Measurements from ENCODE around the gene IGFL1. TPM values are rescaled to one million over a fixed set of nuclear protein-coding genes. Genes with fewer than 3 reads are reported as not detected.
"Not testable (repeated sequence)": the region's sequence is repeated elsewhere in the genome, so short reads cannot be mapped to it uniquely, and the experiment has no call there.

IGFL1 gene
- total RNA-seq: not detected

DNA sequence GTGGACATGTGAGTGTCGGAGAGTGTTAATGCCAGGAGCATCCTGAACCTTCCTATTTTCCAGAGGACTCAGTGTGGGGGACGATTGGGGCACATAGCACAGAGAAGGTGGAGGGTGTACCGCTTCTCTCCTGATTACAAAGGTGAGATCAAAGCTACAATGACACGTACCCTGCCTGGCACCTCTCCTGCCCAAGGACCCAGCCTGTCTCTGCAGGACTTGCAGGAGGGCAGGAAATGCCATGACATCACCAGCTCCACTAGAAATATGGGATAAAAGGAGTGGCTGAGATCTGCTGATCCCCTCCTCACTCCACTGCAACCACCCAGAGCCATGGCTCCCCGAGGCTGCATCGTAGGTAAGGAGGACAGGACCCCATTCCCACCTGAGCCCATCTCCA lies at the start of gene IGFL1:
Gene IGFL1, plus strand, starts transcription at position 301 of the 400 bp plus-strand sequence. Its CDS starts 33 bp downstream, at position 334.
- no peak within 1 kb of the TSS for H3K27ac Mint-ChIP-seq
- CTCF ChIA-PET: interaction anchor here (0.7 kb wide), 1 partner anchor 52 kb away, joined by 3 read pairs; no protein-coding TSS in a partner anchor
- H3K36me3 Mint-ChIP-seq (ENCODE audit: low read depth): no peaks in the 10 kb centered on the region
- H3K4me3 Mint-ChIP-seq: no peak within 1 kb of the TSS
- intact Hi-C loops (cut with micrococcal nuclease): no loop called here
- H3K27me3 Mint-ChIP-seq (ENCODE audit: low read depth): peaks cover 14% of the 10 kb centered on the region
- no peaks in the 10 kb centered on the region for H3K4me1 Mint-ChIP-seq (ENCODE audit: low read depth)
- no peak for DNase-seq
- no peaks in the 10 kb centered on the region for H3K9me3 Mint-ChIP-seq

GRCh38 chr19:46180701-46181387 lies 48.7 kb upstream of the IGFL1 start:
- Mint-ChIP-seq H3K4me1 (ENCODE audit: low read depth) (peaks cover 40% of the 10 kb centered on the region), H3K9me3 (no peaks in the 10 kb centered on the region), H3K27ac (peak overlapping the region; percentile 79), H3K4me3 (no peak overlapping the region), H3K36me3 (ENCODE audit: low read depth) (no peaks in the 10 kb centered on the region), H3K27me3 (ENCODE audit: low read depth) (peaks cover 24% of the 10 kb centered on the region)
- CTCF ChIA-PET: interaction anchor here (2.6 kb wide), 1 partner anchor 8 kb away, joined by 8 read pairs; no protein-coding TSS in a partner anchor
- DNase-seq: peak; percentile 21
- intact Hi-C loops (cut with micrococcal nuclease): loop anchor here (2.0 kb wide), 1 partner anchor 318 kb away; the partner anchor contains the start of gene SYMPK

DNA sequence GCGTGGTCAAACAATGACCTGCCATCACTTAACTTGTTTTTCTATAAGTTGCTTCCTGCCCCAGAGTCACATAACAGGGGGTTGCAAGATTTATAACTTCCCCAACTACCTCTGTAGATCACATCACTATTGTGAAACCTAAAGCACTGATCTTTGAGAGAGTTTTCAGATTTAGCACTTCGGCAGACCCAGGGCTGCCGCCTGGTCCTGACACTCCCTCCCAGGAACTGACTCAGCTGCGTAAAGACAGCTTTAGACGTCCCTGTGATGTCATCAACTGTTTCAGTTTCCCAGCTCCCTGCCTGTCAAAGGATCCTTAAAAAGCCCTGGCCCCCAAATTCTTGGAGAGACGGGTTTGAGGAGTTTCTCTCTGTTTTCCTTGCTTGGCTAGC lies 48.2 kb upstream of the IGFL1 start:
- DNase-seq: peak; percentile 72
- Mint-ChIP-seq H3K27ac (peak overlapping the region; percentile 79), H3K4me3 (no peak overlapping the region), H3K9me3 (no peaks in the 10 kb centered on the region), H3K36me3 (ENCODE audit: low read depth) (no peaks in the 10 kb centered on the region), H3K27me3 (ENCODE audit: low read depth) (peaks cover 21% of the 10 kb centered on the region), H3K4me1 (ENCODE audit: low read depth) (peaks cover 42% of the 10 kb centered on the region)
- intact Hi-C loops (cut with micrococcal nuclease): loop anchor here (2.0 kb wide), 1 partner anchor 319 kb away; the partner anchor contains the start of gene SYMPK
- CTCF ChIA-PET: interaction anchor here (1.7 kb wide), 1 partner anchor 153 kb away, joined by 3 read pairs; no protein-coding TSS in a partner anchor

GRCh38 chr19:46182476-46182875 lies 47.1 kb upstream of the IGFL1 start:
- Mint-ChIP-seq H3K27ac (peak overlapping the region; percentile 1), H3K4me3 (no peak overlapping the region), H3K9me3 (no peaks in the 10 kb centered on the region), H3K27me3 (ENCODE audit: low read depth) (peaks cover 18% of the 10 kb centered on the region), H3K4me1 (ENCODE audit: low read depth) (peaks cover 45% of the 10 kb centered on the region), H3K36me3 (ENCODE audit: low read depth) (no peaks in the 10 kb centered on the region)
- CTCF ChIA-PET: interaction anchor here (1.7 kb wide), 1 partner anchor 154 kb away, joined by 3 read pairs; no protein-coding TSS in a partner anchor
- DNase-seq: no peak
- intact Hi-C loops (cut with micrococcal nuclease): no loop called here

DNA sequence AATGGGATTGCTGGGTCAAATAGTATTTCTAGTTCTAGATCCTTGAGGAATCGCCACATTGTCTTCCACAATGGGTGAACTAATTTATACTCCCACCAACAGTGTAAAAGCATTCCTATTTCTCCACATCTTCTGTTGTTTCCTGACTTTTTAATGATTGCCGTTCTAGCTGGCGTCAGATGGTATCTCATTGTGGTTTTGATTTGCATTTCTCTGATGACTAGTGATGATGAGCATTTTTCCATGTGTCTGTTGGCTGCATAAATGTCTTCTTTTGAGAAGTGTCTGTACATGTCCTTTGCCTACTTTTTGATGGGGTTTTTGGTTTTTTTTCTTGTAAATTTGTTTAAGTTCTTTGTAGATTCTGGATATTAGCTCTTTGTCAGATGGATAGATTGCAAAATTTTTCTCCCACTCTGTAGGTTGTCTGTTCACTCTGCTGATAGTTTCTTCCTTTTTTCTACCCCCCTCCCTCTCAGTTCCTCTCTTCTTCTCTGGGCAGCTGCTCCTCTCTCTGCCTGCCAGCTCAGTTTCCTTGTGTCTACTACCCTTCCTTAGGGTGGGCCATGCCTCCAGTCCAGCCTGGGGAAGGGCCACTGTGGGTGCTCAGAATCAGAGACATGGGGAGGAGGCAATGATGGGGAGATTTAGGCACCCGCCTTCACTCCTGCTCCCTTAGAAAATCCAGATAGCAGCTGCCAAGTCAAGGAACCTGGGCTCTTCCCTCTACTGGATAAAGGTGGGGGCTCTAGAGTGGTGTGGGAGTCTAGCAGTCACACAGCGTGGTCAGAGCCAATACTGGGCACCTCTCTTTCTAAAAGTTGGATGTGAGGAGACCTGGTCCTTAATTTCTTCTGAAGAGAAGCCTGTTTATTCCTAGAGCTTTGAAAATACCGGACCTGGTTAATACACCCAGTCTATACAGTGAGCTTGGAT lies 44.5 kb upstream of the IGFL1 start:
- H3K4me3 Mint-ChIP-seq; H3K36me3 Mint-ChIP-seq (ENCODE audit: low read depth); H3K9me3 Mint-ChIP-seq: not testable (repeated sequence)
- Mint-ChIP-seq H3K27me3 (ENCODE audit: low read depth) (peaks cover 27% of the 10 kb centered on the region), H3K27ac (peak overlapping the region; percentile 93), H3K4me1 (ENCODE audit: low read depth) (peaks cover 45% of the 10 kb centered on the region)
- intact Hi-C loops (cut with micrococcal nuclease): loop anchor here (1.0 to 5.0 kb wide), 4 partner anchors 38 to 103 kb away; partner anchors contain the start of gene IGFL2
- CTCF ChIA-PET: interaction anchor here (0.7 to 2.8 kb wide), 3 partner anchors 106 to 1274 kb away, joined by 3 to 16 read pairs (median 11); no protein-coding TSS in a partner anchor
- peak; percentile 33 for DNase-seq

- intact Hi-C loops (cut with micrococcal nuclease): loop anchor here (5.0 kb wide), 1 partner anchor 39 kb away; the partner anchor contains the start of gene IGFL2
- no peak for DNase-seq
- no peaks in the 10 kb centered on the region for H3K9me3 Mint-ChIP-seq
- CTCF ChIA-PET: interaction anchor here (1.7 to 2.8 kb wide), 2 partner anchors 107 to 158 kb away, joined by 11 to 16 read pairs; no protein-coding TSS in a partner anchor
- H3K27me3 Mint-ChIP-seq (ENCODE audit: low read depth): peaks cover 36% of the 10 kb centered on the region
- H3K36me3 Mint-ChIP-seq (ENCODE audit: low read depth): no peaks in the 10 kb centered on the region
- H3K4me3 Mint-ChIP-seq: no peak overlapping the region
- peaks cover 37% of the 10 kb centered on the region for H3K4me1 Mint-ChIP-seq (ENCODE audit: low read depth)
- peak overlapping the region; percentile 93 for H3K27ac Mint-ChIP-seq
These were observed 43.3 kb upstream of the IGFL1 start for GRCh38 chr19:46186101-46186716.

- CTCF ChIA-PET: interaction anchor here (2.8 kb wide), 1 partner anchor 108 kb away, joined by 16 read pairs; no protein-coding TSS in a partner anchor
- no peak overlapping the region for H3K4me3 Mint-ChIP-seq
- peaks cover 32% of the 10 kb centered on the region for H3K4me1 Mint-ChIP-seq (ENCODE audit: low read depth)
- H3K27ac Mint-ChIP-seq: peak overlapping the region; percentile 47
- peaks cover 39% of the 10 kb centered on the region for H3K27me3 Mint-ChIP-seq (ENCODE audit: low read depth)
- no peaks in the 10 kb centered on the region for H3K36me3 Mint-ChIP-seq (ENCODE audit: low read depth)
- intact Hi-C loops (cut with micrococcal nuclease): loop anchor here (5.0 kb wide), 1 partner anchor 39 kb away; the partner anchor contains the start of gene IGFL2
- DNase-seq: no peak
- H3K9me3 Mint-ChIP-seq: no peaks in the 10 kb centered on the region
These were observed 42.8 kb upstream of the IGFL1 start for GRCh38 chr19:46186717-46187101.

DNA sequence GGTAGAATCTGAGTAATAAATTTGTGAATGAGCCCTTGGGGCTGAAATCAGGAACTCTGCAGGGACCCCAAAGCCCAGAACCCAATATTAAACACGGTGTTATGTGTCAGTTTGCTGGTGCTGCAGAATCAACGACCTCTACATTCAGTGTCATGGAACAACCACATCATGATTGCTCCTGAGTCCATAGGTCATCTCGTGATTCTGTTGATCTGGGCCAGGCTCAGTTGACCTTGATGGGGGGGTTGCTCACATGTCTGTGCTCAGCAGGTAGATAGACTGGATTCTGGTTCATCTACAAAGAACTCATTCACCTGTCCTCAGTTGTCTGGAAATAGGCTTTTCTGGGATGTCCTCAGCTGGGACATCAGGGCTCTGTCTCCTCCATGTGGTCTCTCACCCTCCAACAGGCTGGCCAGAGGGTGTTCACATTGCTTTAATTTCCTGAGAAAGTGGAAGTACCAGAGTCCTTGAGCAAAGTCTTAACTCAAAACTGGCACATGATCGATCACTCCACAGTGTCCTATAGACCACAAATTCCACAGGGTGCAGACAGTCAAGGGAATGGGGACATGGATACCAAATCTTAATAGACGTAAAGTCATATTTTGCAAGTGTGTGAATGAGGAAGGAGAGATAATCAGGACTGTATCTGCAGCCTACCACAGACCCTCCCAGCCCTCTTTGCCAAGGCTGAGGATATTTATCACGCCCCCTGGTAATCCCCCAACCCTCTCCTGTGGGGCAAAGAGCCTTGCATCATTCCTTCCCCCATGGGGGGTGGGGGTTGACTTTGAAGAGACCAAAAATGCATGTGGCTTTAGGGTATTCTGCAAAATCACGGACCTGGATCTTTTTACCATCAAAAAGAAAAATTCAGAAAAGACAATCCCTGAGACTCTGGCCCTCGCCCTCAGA lies 39.3 kb upstream of the IGFL1 start:
- intact Hi-C loops (cut with micrococcal nuclease): loop anchor here (1.0 to 5.0 kb wide), 5 partner anchors 43 to 161 kb away; partner anchors contain the start of gene IGFL2
- Mint-ChIP-seq H3K27me3 (ENCODE audit: low read depth) (peaks cover 40% of the 10 kb centered on the region), H3K9me3 (no peaks in the 10 kb centered on the region), H3K4me1 (ENCODE audit: low read depth) (peaks cover 10% of the 10 kb centered on the region), H3K36me3 (ENCODE audit: low read depth) (no peaks in the 10 kb centered on the region), H3K27ac (no peak overlapping the region), H3K4me3 (no peak overlapping the region)
- CTCF ChIA-PET: interaction anchor here (0.7 to 2.3 kb wide), 7 partner anchors 11 to 164 kb away, joined by 3 to 20 read pairs (median 8); no protein-coding TSS in a partner anchor
- no peak for DNase-seq

DNA sequence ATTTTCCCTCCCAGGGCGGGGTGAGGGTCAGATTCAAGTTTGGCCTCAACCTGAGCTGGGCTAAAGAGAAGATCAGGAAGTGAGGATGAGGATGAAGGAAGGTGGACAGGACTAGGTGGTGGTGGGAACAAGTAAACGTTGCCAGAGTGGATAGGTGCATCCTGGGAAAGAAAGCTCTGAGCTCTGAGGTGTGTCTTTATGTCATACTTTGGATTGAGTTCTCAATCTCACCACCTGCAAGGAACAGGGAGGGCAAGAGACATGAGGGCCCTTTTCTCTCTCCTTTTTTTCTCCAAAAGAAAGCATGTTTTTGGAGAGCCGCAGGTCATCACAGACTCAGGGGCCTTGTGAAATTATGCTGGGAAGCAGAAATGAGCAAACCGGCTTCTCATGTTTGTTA lies 38.2 kb upstream of the IGFL1 start:
- H3K27me3 Mint-ChIP-seq (ENCODE audit: low read depth): peaks cover 47% of the 10 kb centered on the region
- no peaks in the 10 kb centered on the region for H3K36me3 Mint-ChIP-seq (ENCODE audit: low read depth)
- peaks cover 3% of the 10 kb centered on the region for H3K4me1 Mint-ChIP-seq (ENCODE audit: low read depth)
- intact Hi-C loops (cut with micrococcal nuclease): no loop called here
- H3K27ac Mint-ChIP-seq: no peak overlapping the region
- no peak for DNase-seq
- H3K4me3 Mint-ChIP-seq: no peak overlapping the region
- CTCF ChIA-PET: interaction anchor here (0.7 to 1.5 kb wide), 2 partner anchors 113 to 163 kb away, joined by 3 to 8 read pairs; no protein-coding TSS in a partner anchor
- no peaks in the 10 kb centered on the region for H3K9me3 Mint-ChIP-seq

DNA sequence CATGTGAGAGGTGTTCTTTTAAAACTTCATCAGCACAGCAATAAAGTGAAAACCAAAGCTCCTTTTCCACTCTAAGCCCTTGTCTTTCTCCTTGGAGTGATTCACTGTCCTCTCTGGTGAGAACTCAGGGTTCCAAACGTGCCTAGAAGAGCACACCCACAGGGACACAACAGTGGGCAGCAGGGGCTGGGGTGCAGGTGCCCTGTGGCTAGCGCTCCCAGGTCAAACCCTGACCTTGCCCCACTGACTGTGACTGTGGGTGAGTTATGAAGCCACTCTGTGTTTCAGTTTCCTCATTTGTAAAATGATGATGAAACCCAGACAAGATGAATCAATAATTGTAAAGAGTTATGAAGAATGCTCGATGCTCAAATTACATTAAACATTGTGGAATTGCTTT lies 37.6 kb upstream of the IGFL1 start:
- no peaks in the 10 kb centered on the region for H3K4me1 Mint-ChIP-seq (ENCODE audit: low read depth)
- CTCF ChIA-PET: interaction anchor here (0.6 to 1.5 kb wide), 3 partner anchors 114 to 434 kb away, joined by 3 to 8 read pairs (median 7); no protein-coding TSS in a partner anchor
- no peak for DNase-seq
- H3K9me3 Mint-ChIP-seq: no peaks in the 10 kb centered on the region
- no peak overlapping the region for H3K27ac Mint-ChIP-seq
- peaks cover 49% of the 10 kb centered on the region for H3K27me3 Mint-ChIP-seq (ENCODE audit: low read depth)
- no peaks in the 10 kb centered on the region for H3K36me3 Mint-ChIP-seq (ENCODE audit: low read depth)
- intact Hi-C loops (cut with micrococcal nuclease): no loop called here
- no peak overlapping the region for H3K4me3 Mint-ChIP-seq

DNA sequence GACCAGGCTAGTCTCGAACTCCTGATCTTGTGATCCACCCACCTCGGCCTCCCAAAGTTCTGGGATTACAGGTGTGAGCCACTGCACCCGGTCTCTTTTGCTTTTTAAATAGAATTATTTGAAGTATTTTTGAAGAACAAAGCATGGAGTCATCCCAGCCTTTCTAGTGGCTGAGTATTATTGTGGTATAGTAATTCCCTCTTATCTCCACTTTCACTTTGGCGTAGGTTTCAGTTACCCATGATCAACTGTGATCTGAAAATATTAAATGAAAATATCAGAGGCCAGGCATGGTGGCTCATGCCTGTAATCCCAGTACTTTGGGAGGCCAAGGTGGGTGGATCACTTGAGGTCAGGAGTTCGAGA lies 36.9 kb upstream of the IGFL1 start:
- peaks cover 53% of the 10 kb centered on the region for H3K27me3 Mint-ChIP-seq (ENCODE audit: low read depth)
- H3K27ac Mint-ChIP-seq; H3K9me3 Mint-ChIP-seq; H3K4me1 Mint-ChIP-seq (ENCODE audit: low read depth); H3K4me3 Mint-ChIP-seq; intact Hi-C loops (cut with micrococcal nuclease); H3K36me3 Mint-ChIP-seq (ENCODE audit: low read depth); DNase-seq: not testable (repeated sequence)
- CTCF ChIA-PET: interaction anchor here (0.6 kb wide), 1 partner anchor 435 kb away, joined by 7 read pairs; no protein-coding TSS in a partner anchor
